ENCODE results near the gene LY6G6F. TPM values are rescaled to one million over a fixed set of nuclear protein-coding genes. Genes with fewer than 3 reads are reported as not detected.
A peak's percentile ranks its signal among the peaks of the same experiment; 100 is the strongest.

LY6G6F gene
- total and polyA plus RNA-seq, 3 donors from 2014 or later: 0.41 TPM; not detected in 2

DNA sequence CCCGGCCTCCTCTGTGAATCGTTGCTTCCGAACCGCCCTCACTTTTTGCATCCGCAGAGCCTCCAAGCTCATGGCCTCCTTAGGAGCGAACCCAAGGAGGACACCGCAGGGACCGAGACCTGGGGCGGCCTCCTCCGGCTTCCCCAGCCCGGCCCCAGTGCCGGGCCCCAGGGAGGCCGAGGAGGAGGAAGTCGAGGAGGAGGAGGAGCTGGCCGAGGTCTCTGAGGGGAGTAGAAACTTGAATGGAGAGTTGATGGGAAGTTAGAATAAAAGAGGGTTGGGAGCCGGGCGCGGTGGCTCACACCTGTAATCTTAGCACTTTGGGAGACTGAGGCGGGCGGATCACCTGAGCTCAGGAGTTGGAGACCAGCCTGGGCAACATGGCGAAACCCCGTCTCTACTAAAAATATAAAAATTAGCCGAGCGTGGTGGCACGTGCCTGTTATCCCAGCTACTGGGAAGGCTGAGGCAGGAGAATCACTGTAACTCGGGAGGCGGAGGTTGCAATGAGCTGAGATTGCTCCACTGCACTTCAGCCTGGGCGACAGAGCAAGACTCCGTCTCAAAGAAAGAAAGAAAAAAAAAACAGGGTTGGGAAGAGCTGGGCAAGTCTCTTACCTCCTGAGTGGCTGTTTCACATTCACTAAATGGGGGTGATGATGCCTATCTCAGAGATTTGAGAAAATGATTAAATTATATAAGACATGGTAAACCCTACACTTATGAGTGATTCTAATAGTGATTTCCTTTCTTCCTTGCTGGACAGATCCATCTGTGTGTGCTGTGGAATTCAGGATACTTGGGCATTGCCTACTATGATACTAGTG is 33.9 kb downstream of the LY6G6F start:
- Histone ChIP-seq H3K27ac (peak overlapping the region in 1 of 2 donors; percentile 74), H3K27me3 (no peaks in the 10 kb centered on the region), H3K4me3 (peak overlapping the region; percentile 74 to 76), H3K36me3 (ENCODE audit: low read depth, missing control alignments) (no peaks in the 10 kb centered on the region), H3K9me3 (no peaks in the 10 kb centered on the region), H3K4me1 (peaks cover 17% of the 10 kb centered on the region)
- DNase-seq: no peak
- 12 to 16% methylated on average over 28 to 29 of the region's 29 CpGs for WGBS, 2 donors
- TF ChIP-seq, protein P1, sequence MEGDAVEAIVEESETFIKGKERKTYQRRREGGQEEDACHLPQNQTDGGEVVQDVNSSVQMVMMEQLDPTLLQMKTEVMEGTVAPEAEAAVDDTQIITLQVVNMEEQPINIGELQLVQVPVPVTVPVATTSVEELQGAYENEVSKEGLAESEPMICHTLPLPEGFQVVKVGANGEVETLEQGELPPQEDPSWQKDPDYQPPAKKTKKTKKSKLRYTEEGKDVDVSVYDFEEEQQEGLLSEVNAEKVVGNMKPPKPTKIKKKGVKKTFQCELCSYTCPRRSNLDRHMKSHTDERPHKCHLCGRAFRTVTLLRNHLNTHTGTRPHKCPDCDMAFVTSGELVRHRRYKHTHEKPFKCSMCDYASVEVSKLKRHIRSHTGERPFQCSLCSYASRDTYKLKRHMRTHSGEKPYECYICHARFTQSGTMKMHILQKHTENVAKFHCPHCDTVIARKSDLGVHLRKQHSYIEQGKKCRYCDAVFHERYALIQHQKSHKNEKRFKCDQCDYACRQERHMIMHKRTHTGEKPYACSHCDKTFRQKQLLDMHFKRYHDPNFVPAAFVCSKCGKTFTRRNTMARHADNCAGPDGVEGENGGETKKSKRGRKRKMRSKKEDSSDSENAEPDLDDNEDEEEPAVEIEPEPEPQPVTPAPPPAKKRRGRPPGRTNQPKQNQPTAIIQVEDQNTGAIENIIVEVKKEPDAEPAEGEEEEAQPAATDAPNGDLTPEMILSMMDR (IDR thresholded peaks at IDR 0.05): no peak
- TF ChIP-seq POLR2A (IDR thresholded peaks at IDR 0.05): no peak
- intact Hi-C loops (cut with DNase I; ENCODE audit: low total_unique reads): no loop called here

- no peaks in the 10 kb centered on the region for H3K27me3 ChIP-seq
- H3K9me3 ChIP-seq: no peaks in the 10 kb centered on the region
- peaks cover 16% of the 10 kb centered on the region for H3K4me1 ChIP-seq
- intact Hi-C loops (cut with DNase I; ENCODE audit: low total_unique reads): no loop called here
- H3K36me3 ChIP-seq (ENCODE audit: low read depth, missing control alignments): no peaks in the 10 kb centered on the region
- TF ChIP-seq, protein P1 (IDR thresholded peaks at IDR 0.05): no peak
- no peak for TF ChIP-seq POLR2A (IDR thresholded peaks at IDR 0.05)
- no peak for DNase-seq
- H3K4me3 ChIP-seq: no peak overlapping the region
- H3K27ac ChIP-seq: no peak overlapping the region
- WGBS, 2 donors: 83 to 91% methylated on average over 2 of the region's 2 CpGs
Observed at GRCh38 chr6:31741815-31742214, 35.1 kb downstream of the LY6G6F start.

- Histone ChIP-seq H3K36me3 (ENCODE audit: low read depth, missing control alignments) (no peaks in the 10 kb centered on the region), H3K4me1 (peaks cover 8% of the 10 kb centered on the region), H3K9me3 (no peaks in the 10 kb centered on the region), H3K27ac (no peak overlapping the region), H3K27me3 (no peaks in the 10 kb centered on the region), H3K4me3 (no peak overlapping the region)
- DNase-seq: no peak
- WGBS, 2 donors: 90 to 91% methylated on average over 3 of the region's 3 CpGs
- TF ChIP-seq, protein P1 (IDR thresholded peaks at IDR 0.05): no peak
- TF ChIP-seq POLR2A (IDR thresholded peaks at IDR 0.05): no peak
- intact Hi-C loops (cut with DNase I; ENCODE audit: low total_unique reads): no loop called here
Observed at GRCh38 chr6:31742894-31743293, 36.2 kb downstream of the LY6G6F start.

- H3K27me3 ChIP-seq: no peaks in the 10 kb centered on the region
- WGBS, 2 donors: 65 to 69% methylated on average over 1 of the region's 1 CpG
- DNase-seq: no peak
- H3K4me3 ChIP-seq: no peak overlapping the region
- no peak overlapping the region for H3K27ac ChIP-seq
- H3K9me3 ChIP-seq: no peaks in the 10 kb centered on the region
- intact Hi-C loops (cut with DNase I; ENCODE audit: low total_unique reads): no loop called here
- no peaks in the 10 kb centered on the region for H3K36me3 ChIP-seq (ENCODE audit: low read depth, missing control alignments)
- TF ChIP-seq, protein P1 (IDR thresholded peaks at IDR 0.05): no peak
- no peak for TF ChIP-seq POLR2A (IDR thresholded peaks at IDR 0.05)
- peaks cover 5% of the 10 kb centered on the region for H3K4me1 ChIP-seq
Observed at GRCh38 chr6:31744422-31744821, 37.8 kb downstream of the LY6G6F start.
